ENCODE data around the gene EEF1AKMT4.

GRCh38 chr3:184228376-184229137, 20.9 kb upstream of the EEF1AKMT4 start:
- TF ChIP-seq SMAD1 (IDR thresholded peaks at IDR 0.05; ENCODE audit: low read depth, partially characterized antibody), result no peak
- no peak for TF ChIP-seq RCOR1 (conservative IDR thresholded peaks at IDR 0.05; ENCODE audit: low read depth, low read length)
- TF ChIP-seq POLR2AphosphoS5 (IDR thresholded peaks at IDR 0.05; ENCODE audit: low read length), result no peak
- TF ChIP-seq, protein P1, sequence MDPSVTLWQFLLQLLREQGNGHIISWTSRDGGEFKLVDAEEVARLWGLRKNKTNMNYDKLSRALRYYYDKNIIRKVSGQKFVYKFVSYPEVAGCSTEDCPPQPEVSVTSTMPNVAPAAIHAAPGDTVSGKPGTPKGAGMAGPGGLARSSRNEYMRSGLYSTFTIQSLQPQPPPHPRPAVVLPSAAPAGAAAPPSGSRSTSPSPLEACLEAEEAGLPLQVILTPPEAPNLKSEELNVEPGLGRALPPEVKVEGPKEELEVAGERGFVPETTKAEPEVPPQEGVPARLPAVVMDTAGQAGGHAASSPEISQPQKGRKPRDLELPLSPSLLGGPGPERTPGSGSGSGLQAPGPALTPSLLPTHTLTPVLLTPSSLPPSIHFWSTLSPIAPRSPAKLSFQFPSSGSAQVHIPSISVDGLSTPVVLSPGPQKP (IDR thresholded peaks at IDR 0.05; ENCODE audit: low read depth, low read length), result no peak
- TF ChIP-seq ZBTB40 (IDR thresholded peaks at IDR 0.05; ENCODE audit: borderline replicate concordance), result no peak
- TF ChIP-seq, protein P2, sequence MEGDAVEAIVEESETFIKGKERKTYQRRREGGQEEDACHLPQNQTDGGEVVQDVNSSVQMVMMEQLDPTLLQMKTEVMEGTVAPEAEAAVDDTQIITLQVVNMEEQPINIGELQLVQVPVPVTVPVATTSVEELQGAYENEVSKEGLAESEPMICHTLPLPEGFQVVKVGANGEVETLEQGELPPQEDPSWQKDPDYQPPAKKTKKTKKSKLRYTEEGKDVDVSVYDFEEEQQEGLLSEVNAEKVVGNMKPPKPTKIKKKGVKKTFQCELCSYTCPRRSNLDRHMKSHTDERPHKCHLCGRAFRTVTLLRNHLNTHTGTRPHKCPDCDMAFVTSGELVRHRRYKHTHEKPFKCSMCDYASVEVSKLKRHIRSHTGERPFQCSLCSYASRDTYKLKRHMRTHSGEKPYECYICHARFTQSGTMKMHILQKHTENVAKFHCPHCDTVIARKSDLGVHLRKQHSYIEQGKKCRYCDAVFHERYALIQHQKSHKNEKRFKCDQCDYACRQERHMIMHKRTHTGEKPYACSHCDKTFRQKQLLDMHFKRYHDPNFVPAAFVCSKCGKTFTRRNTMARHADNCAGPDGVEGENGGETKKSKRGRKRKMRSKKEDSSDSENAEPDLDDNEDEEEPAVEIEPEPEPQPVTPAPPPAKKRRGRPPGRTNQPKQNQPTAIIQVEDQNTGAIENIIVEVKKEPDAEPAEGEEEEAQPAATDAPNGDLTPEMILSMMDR (IDR thresholded peaks at IDR 0.05 in 2 of 3, conservative IDR thresholded peaks at IDR 0.05 in 1 of 3; ENCODE audit: control insufficient read depth in 2 of 3, extremely low read depth in 1 of 3, insufficient read depth in 1 of 3, low read depth in 3 of 3, low read length in 3 of 3), result no peak
- TF ChIP-seq NBN (IDR thresholded peaks at IDR 0.05), result no peak
- no peak for TF ChIP-seq ATF3 (IDR thresholded peaks at IDR 0.05; ENCODE audit: borderline replicate concordance, extremely low read depth, low read depth, low read length)
- TF ChIP-seq NRF1 (conservative IDR thresholded peaks at IDR 0.05; ENCODE audit: low read depth, low read length), result no peak
- TF ChIP-seq CHD4 (IDR thresholded peaks at IDR 0.05), result no peak
- no peak for TF ChIP-seq EZH2 (IDR thresholded peaks at IDR 0.05; ENCODE audit: borderline replicate concordance, control insufficient read depth, low read depth, low read length)
- TF ChIP-seq TCF12 (IDR thresholded peaks at IDR 0.05; ENCODE audit: low read depth, low read length), result no peak
